HepG2 (cell line): ENCODE data around the gene R3HDM4. TPM values are rescaled to one million over a fixed set of nuclear protein-coding genes. Genes with fewer than 3 reads are reported as not detected.
A peak's percentile ranks its signal among the peaks of the same experiment; 100 is the strongest.

ENCODE experiments used
- ARNT ChIP-seq: fragments of 450-650 bp; IDR thresholded peaks from 2 replicates; pipeline ENCODE4 v1.6.1; 2017
- CEBPG ChIP-seq: IDR thresholded peaks from 2 replicates; pipeline ENCODE4 v1.6.1; 2016
- CREM ChIP-seq, 2 experiments: sonication (generic) in 1 of 2; formaldehyde crosslinking in 1 of 2; IDR thresholded peaks; 2 replicates each; pipeline versions ENCODE4 v1.4.0 to v1.6.1; 2016 to 2020; ENCODE audit warnings: antibody characterized with exemption in 1 of 2, mild to moderate bottlenecking in 1 of 2, missing genetic modification reagents in 1 of 2
- FLYWCH1 ChIP-seq: sonication (generic); formaldehyde crosslinking; IDR thresholded peaks from 2 replicates; pipeline ENCODE4 v1.8.1; 2023; ENCODE audit warnings: mild to moderate bottlenecking, missing genetic modification reagents
- FOXC1 ChIP-seq: sonication (generic); formaldehyde crosslinking; IDR thresholded peaks from 2 replicates; pipeline ENCODE4 v1.8.0; 2022; ENCODE audit warnings: mild to moderate bottlenecking, missing genetic modification reagents, borderline replicate concordance
- GTF2F1 ChIP-seq: fragments of 150-350 bp; IDR thresholded peaks from 2 replicates; pipeline ENCODE4 v1.6.1; 2014; ENCODE audit warnings: low read length
- HMG20A ChIP-seq: IDR thresholded peaks from 2 replicates; pipeline ENCODE4 v1.6.1; 2016; ENCODE audit warnings: borderline replicate concordance
- HNRNPLL ChIP-seq: fragments of 200-400 bp; formaldehyde crosslinking; IDR thresholded peaks from 2 replicates; pipeline ENCODE4 v1.6.1; 2017; ENCODE audit warnings: mild to moderate bottlenecking, low read depth, low read length; ENCODE audit not compliant: poor library complexity, severe bottlenecking
- ISX ChIP-seq: sonication (generic); formaldehyde crosslinking; conservative IDR thresholded peaks from 2 replicates; pipeline ENCODE4 v1.5.0; 2020; ENCODE audit warnings: missing genetic modification reagents
- NONO ChIP-seq, 2 experiments: fragments of 450-650 bp in 1 of 2; sonication (generic) in 1 of 2; formaldehyde crosslinking in 1 of 2; IDR thresholded peaks in 1 of 2; conservative IDR thresholded peaks in 1 of 2; 2 replicates each; pipeline versions ENCODE4 v1.6.1 to v1.8.0; 2017 to 2022; ENCODE audit warnings: mild to moderate bottlenecking in 1 of 2, missing genetic modification reagents in 1 of 2, moderate library complexity in 1 of 2
- NPAS2 ChIP-seq: sonication (generic); formaldehyde crosslinking; IDR thresholded peaks from 2 replicates; pipeline ENCODE4 v1.8.0; 2022; ENCODE audit warnings: mild to moderate bottlenecking, missing genetic modification reagents, borderline replicate concordance
- PAF1 ChIP-seq: IDR thresholded peaks from 2 replicates; pipeline ENCODE4 v1.6.1; 2016; ENCODE audit warnings: missing genetic modification reagents, missing compliant biosample characterization
- REXO4 ChIP-seq: sonication (generic); formaldehyde crosslinking; IDR thresholded peaks from 2 replicates; pipeline ENCODE4 v1.8.0; 2022; ENCODE audit warnings: missing genetic modification reagents, mild to moderate bottlenecking, borderline replicate concordance
- RFXANK ChIP-seq: IDR thresholded peaks from 2 replicates; pipeline ENCODE4 v1.6.1; 2016
- SMAD3 ChIP-seq: sonication (generic); formaldehyde crosslinking; IDR thresholded peaks from 2 replicates; pipeline ENCODE4 v1.4.0; 2020; ENCODE audit warnings: missing genetic modification reagents
- SRSF9 ChIP-seq: fragments of 200-400 bp; formaldehyde crosslinking; IDR thresholded peaks from 2 replicates; pipeline ENCODE4 v1.6.1; 2018; ENCODE audit warnings: borderline replicate concordance, mild to moderate bottlenecking, low read depth, low read length; ENCODE audit not compliant: insufficient read depth, poor library complexity, severe bottlenecking
- THAP11 ChIP-seq: IDR thresholded peaks from 2 replicates; pipeline ENCODE4 v1.6.1; 2016; ENCODE audit warnings: missing biosample characterization, missing genetic modification reagents
- U2AF2 ChIP-seq: fragments of 200-400 bp; formaldehyde crosslinking; IDR thresholded peaks from 2 replicates; pipeline ENCODE4 v1.6.1; 2017; ENCODE audit warnings: low read depth, mild to moderate bottlenecking, low read length
- ZFP36L1 ChIP-seq: sonication (generic); formaldehyde crosslinking; IDR thresholded peaks from 2 replicates; pipeline ENCODE4 v1.8.0; 2022; ENCODE audit warnings: mild to moderate bottlenecking, missing genetic modification reagents, moderate library complexity
- ZKSCAN5 ChIP-seq: sonication (generic); formaldehyde crosslinking; IDR thresholded peaks from 2 replicates; pipeline ENCODE4 v1.5.1; 2020; ENCODE audit warnings: mild to moderate bottlenecking, missing genetic modification reagents
- ZNF10 ChIP-seq: sonication (generic); formaldehyde crosslinking; IDR thresholded peaks from 2 replicates; pipeline ENCODE4 v1.4.0; 2020; ENCODE audit warnings: mild to moderate bottlenecking, low read depth, missing genetic modification reagents, borderline replicate concordance
- ZNF234 ChIP-seq: sonication (generic); formaldehyde crosslinking; conservative IDR thresholded peaks from 2 replicates; pipeline ENCODE4 v1.5.1; 2020; ENCODE audit warnings: mild to moderate bottlenecking, missing genetic modification reagents
- ZNF263 ChIP-seq: sonication (generic); formaldehyde crosslinking; IDR thresholded peaks from 2 replicates; pipeline ENCODE4 v1.4.0; 2020; ENCODE audit warnings: missing genetic modification reagents
- ZNF350 ChIP-seq: sonication (generic); formaldehyde crosslinking; IDR thresholded peaks from 2 replicates; pipeline ENCODE4 v1.4.0; 2020; ENCODE audit warnings: mild to moderate bottlenecking, low read depth, missing genetic modification reagents, borderline replicate concordance
- ZNF430 ChIP-seq: sonication (generic); formaldehyde crosslinking; IDR thresholded peaks from 2 replicates; pipeline ENCODE4 v1.9.0; 2021; ENCODE audit warnings: mild to moderate bottlenecking, missing genetic modification reagents
- ZNF496 ChIP-seq: sonication (generic); formaldehyde crosslinking; IDR thresholded peaks from 2 replicates; pipeline ENCODE4 v1.8.1; 2023; ENCODE audit warnings: mild to moderate bottlenecking, moderate library complexity, missing genetic modification reagents; ENCODE audit not compliant: insufficient replicate concordance
- ZNF629 ChIP-seq: sonication (generic); formaldehyde crosslinking; conservative IDR thresholded peaks from 2 replicates; pipeline ENCODE4 v1.5.0; 2020; ENCODE audit warnings: missing genetic modification reagents
- ZNF781 ChIP-seq: sonication (generic); formaldehyde crosslinking; IDR thresholded peaks from 2 replicates; pipeline ENCODE4 v1.5.1; 2020; ENCODE audit warnings: borderline replicate concordance, mild to moderate bottlenecking, missing genetic modification reagents; ENCODE audit errors: not compliant biosample characterization
- ZNF879 ChIP-seq: sonication (generic); formaldehyde crosslinking; IDR thresholded peaks from 2 replicates; pipeline ENCODE4 v1.8.1; 2023; ENCODE audit warnings: missing genetic modification reagents
- ZSCAN31 ChIP-seq: sonication (generic); formaldehyde crosslinking; IDR thresholded peaks from 2 replicates; pipeline ENCODE4 v1.5.0; 2020; ENCODE audit warnings: low read depth, mild to moderate bottlenecking, missing genetic modification reagents
- polyA plus RNA-seq, 8 experiments: library from polyadenylated mRNA; depleted of rRNA in 3 of 8; stranded (reverse) in 7 of 8; unstranded in 1 of 8; fragments of >200 nt; fragmentation: Illumina TruSeq in 4 of 8; extraction: Trizol in 4 of 8; gene quantifications; 2 replicates each; pipeline versions ENCODE4 v1.2.1 to v1.2.3, GENCODE V29; 2011 to 2016; ENCODE audit warnings: low read depth in 4 of 8, missing spikeins in 1 of 8, mixed read lengths in 1 of 8; ENCODE audit not compliant: insufficient read depth in 1 of 8
- total RNA-seq, 5 experiments: library from RNA; depleted of rRNA; stranded (reverse); fragments of >200 nt; fragmentation: Illumina TruSeq; extraction: Trizol; gene quantifications; 2 replicates each; pipeline ENCODE4 v1.2.3, GENCODE V29; 2016; ENCODE audit warnings: low read depth in 1 of 5
- TF ChIP-seq, protein P1 (sequence below): sonication (generic); formaldehyde crosslinking; IDR thresholded peaks from 2 replicates; pipeline ENCODE4 v1.8.1; 2023; ENCODE audit warnings: mild to moderate bottlenecking, missing genetic modification reagents

R3HDM4 gene
- total and polyA plus RNA-seq, 2 of the 13 experiments (the other 11 are each of a cell fraction or from before 2014, with no cell fraction given): 26.2 to 26.9 TPM

DNA sequence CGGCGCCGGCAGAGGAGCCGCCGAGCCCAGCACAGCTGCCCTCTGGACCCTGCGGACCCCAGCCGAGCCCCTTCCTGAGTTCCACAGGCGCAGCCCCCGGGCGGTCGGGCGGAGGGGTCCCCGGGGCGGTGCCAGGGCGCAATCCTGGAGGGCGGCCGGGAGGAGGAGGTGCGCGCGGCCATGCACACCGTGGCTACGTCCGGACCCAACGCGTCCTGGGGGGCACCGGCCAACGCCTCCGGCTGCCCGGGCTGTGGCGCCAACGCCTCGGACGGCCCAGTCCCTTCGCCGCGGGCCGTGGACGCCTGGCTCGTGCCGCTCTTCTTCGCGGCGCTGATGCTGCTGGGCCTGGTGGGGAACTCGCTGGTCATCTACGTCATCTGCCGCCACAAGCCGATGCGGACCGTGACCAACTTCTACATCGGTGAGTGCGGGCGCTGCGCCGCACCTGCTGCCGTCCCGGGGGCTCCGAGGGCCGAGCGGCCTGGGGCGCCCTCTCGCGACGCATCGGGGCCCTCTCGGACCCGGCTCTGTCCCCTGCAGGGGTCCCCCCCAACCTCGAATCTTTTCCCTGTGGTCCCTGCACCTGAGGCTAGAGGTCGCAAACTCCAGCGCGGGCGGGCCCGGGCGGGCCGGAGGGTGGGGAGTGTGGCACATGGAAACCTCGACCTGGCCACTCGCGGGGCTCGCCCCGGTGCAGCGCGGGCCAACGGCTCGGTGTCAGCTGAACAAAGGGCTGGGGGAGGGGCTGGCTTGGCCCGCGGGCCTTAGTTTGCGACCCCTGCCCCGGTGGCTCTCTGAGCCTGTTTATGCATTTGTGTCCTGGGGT is 4.5 kb upstream of the R3HDM4 start, which contains the start of gene KISS1R (continued):
- no peak for TF ChIP-seq NONO (IDR thresholded peaks at IDR 0.05)
- peak; percentile 62; the same call in 1 of the 2 replicates for TF ChIP-seq NONO (CRISPR knock-in tag; conservative IDR thresholded peaks at IDR 0.05)
- no peak for TF ChIP-seq GTF2F1
- TF ChIP-seq U2AF2: no peak
- TF ChIP-seq ZFP36L1 (CRISPR knock-in tag): no peak
- 0 out of 2 replicates have a peak, but pooled peaks have one; percentile 8 for TF ChIP-seq FOXC1
- no peak for TF ChIP-seq ZNF234
- TF ChIP-seq PAF1: no peak
- TF ChIP-seq REXO4 (CRISPR knock-in tag): no peak
- 0 out of 2 replicates have a peak, but pooled peaks have one; percentile 24 for TF ChIP-seq ZNF629 (CRISPR knock-in tag)
- TF ChIP-seq ARNT: no peak
- no peak for TF ChIP-seq ZNF781
- peak; percentile 89; the same call in 1 of the 2 replicates for TF ChIP-seq ZNF430
- peak; percentile 31; the same call in 1 of the 2 replicates for TF ChIP-seq ZNF879
- TF ChIP-seq ZNF10: no peak
- TF ChIP-seq CREM (IDR thresholded peaks at IDR 0.05): no peak
- TF ChIP-seq CREM (CRISPR knock-in tag; IDR thresholded peaks at IDR 0.05): no peak
- TF ChIP-seq ZNF263 (CRISPR knock-in tag): peak; percentile 78
- no peak for TF ChIP-seq RFXANK (CRISPR knock-in tag)
- TF ChIP-seq NPAS2: no peak
- TF ChIP-seq SMAD3 (CRISPR knock-in tag): no peak
- TF ChIP-seq HMG20A (CRISPR knock-in tag): no peak
- TF ChIP-seq ZKSCAN5 (CRISPR knock-in tag): no peak
- TF ChIP-seq, protein P1, sequence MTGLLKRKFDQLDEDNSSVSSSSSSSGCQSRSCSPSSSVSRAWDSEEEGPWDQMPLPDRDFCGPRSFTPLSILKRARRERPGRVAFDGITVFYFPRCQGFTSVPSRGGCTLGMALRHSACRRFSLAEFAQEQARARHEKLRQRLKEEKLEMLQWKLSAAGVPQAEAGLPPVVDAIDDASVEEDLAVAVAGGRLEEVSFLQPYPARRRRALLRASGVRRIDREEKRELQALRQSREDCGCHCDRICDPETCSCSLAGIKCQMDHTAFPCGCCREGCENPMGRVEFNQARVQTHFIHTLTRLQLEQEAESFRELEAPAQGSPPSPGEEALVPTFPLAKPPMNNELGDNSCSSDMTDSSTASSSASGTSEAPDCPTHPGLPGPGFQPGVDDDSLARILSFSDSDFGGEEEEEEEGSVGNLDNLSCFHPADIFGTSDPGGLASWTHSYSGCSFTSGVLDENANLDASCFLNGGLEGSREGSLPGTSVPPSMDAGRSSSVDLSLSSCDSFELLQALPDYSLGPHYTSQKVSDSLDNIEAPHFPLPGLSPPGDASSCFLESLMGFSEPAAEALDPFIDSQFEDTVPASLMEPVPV (CRISPR knock-in tag): peak; percentile 88
- no peak for TF ChIP-seq FLYWCH1
- no peak for TF ChIP-seq CEBPG (CRISPR knock-in tag)
- peak; percentile 31; the same call in 1 of the 2 replicates for TF ChIP-seq ZSCAN31 (CRISPR knock-in tag)
- no peak for TF ChIP-seq SRSF9
- TF ChIP-seq HNRNPLL: peak; percentile 81
- peak; percentile 79 for TF ChIP-seq ZNF350 (CRISPR knock-in tag)
- no peak for TF ChIP-seq ZNF496 (CRISPR knock-in tag)
- TF ChIP-seq ISX (CRISPR knock-in tag): no peak
- peak; percentile 36; the same call in 1 of the 2 replicates for TF ChIP-seq THAP11 (CRISPR knock-in tag)
